ENCODE measurements around the gene USH1G. TPM values are rescaled to one million over a fixed set of nuclear protein-coding genes. Genes with fewer than 3 reads are reported as not detected.

The USH1G gene
- total and polyA plus RNA-seq, 2 of the 13 experiments (the other 11 are each of a cell fraction or from before 2014, with no cell fraction given), result 0.04 TPM; not detected in 1

DNA sequence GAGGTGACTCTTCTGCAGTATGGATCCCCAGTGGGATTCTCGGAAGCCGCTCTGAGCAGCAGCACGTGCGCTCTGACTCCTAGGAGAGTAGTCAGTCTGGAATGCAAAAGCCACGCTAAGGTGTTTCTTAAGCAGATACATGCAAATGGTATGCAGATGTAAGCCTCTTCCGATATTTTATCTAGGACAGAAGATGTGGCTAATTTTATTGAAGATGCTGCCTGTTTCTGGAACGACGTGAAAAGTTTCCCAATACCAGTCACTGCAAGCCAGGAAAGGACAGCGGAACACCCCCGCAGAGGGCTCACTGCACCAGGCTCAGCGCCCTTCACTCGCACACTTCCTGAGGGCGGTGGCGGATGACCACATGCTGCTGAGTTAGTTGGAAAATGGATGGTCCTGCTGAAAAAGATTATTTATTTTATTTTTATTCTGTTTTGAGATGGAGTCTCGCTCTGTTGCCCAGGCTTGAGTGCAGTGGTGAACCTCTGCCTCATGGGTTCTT, 39.8 kb downstream of the USH1G start (continued):
- TF ChIP-seq REL (CRISPR knock-in tag; conservative IDR thresholded peaks at IDR 0.05) (no peak), ZNF484 (CRISPR knock-in tag; IDR thresholded peaks at IDR 0.05; ENCODE audit: borderline replicate concordance, low read depth) (no peak), ISL2 (CRISPR knock-in tag; IDR thresholded peaks at IDR 0.05) (no peak), RFX5 (IDR thresholded peaks at IDR 0.05; ENCODE audit: low read depth, low read length) (no peak), ZNF224 (CRISPR knock-in tag; IDR thresholded peaks at IDR 0.05) (no peak), ZNF446 (CRISPR knock-in tag; IDR thresholded peaks at IDR 0.05) (no peak)
- TF ChIP-seq, protein P1, sequence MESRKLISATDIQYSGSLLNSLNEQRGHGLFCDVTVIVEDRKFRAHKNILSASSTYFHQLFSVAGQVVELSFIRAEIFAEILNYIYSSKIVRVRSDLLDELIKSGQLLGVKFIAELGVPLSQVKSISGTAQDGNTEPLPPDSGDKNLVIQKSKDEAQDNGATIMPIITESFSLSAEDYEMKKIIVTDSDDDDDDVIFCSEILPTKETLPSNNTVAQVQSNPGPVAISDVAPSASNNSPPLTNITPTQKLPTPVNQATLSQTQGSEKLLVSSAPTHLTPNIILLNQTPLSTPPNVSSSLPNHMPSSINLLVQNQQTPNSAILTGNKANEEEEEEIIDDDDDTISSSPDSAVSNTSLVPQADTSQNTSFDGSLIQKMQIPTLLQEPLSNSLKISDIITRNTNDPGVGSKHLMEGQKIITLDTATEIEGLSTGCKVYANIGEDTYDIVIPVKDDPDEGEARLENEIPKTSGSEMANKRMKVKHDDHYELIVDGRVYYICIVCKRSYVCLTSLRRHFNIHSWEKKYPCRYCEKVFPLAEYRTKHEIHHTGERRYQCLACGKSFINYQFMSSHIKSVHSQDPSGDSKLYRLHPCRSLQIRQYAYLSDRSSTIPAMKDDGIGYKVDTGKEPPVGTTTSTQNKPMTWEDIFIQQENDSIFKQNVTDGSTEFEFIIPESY (CRISPR knock-in tag; IDR thresholded peaks at IDR 0.05), result no peak
- TF ChIP-seq, protein P2, sequence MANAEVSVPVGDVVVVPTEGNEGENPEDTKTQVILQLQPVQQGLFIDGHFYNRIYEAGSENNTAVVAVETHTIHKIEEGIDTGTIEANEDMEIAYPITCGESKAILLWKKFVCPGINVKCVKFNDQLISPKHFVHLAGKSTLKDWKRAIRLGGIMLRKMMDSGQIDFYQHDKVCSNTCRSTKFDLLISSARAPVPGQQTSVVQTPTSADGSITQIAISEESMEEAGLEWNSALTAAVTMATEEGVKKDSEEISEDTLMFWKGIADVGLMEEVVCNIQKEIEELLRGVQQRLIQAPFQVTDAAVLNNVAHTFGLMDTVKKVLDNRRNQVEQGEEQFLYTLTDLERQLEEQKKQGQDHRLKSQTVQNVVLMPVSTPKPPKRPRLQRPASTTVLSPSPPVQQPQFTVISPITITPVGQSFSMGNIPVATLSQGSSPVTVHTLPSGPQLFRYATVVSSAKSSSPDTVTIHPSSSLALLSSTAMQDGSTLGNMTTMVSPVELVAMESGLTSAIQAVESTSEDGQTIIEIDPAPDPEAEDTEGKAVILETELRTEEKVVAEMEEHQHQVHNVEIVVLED (CRISPR knock-in tag; IDR thresholded peaks at IDR 0.05; ENCODE audit: borderline replicate concordance), result no peak
- TF ChIP-seq, protein P3, sequence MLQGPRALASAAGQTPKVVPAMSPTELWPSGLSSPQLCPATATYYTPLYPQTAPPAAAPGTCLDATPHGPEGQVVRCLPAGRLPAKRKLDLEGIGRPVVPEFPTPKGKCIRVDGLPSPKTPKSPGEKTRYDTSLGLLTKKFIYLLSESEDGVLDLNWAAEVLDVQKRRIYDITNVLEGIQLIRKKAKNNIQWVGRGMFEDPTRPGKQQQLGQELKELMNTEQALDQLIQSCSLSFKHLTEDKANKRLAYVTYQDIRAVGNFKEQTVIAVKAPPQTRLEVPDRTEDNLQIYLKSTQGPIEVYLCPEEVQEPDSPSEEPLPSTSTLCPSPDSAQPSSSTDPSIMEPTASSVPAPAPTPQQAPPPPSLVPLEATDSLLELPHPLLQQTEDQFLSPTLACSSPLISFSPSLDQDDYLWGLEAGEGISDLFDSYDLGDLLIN (CRISPR knock-in tag; IDR thresholded peaks at IDR 0.05; ENCODE audit: borderline replicate concordance), result no peak
- TF ChIP-seq, protein P4, sequence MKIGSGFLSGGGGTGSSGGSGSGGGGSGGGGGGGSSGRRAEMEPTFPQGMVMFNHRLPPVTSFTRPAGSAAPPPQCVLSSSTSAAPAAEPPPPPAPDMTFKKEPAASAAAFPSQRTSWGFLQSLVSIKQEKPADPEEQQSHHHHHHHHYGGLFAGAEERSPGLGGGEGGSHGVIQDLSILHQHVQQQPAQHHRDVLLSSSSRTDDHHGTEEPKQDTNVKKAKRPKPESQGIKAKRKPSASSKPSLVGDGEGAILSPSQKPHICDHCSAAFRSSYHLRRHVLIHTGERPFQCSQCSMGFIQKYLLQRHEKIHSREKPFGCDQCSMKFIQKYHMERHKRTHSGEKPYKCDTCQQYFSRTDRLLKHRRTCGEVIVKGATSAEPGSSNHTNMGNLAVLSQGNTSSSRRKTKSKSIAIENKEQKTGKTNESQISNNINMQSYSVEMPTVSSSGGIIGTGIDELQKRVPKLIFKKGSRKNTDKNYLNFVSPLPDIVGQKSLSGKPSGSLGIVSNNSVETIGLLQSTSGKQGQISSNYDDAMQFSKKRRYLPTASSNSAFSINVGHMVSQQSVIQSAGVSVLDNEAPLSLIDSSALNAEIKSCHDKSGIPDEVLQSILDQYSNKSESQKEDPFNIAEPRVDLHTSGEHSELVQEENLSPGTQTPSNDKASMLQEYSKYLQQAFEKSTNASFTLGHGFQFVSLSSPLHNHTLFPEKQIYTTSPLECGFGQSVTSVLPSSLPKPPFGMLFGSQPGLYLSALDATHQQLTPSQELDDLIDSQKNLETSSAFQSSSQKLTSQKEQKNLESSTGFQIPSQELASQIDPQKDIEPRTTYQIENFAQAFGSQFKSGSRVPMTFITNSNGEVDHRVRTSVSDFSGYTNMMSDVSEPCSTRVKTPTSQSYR (CRISPR knock-in tag; IDR thresholded peaks at IDR 0.05; ENCODE audit: borderline replicate concordance), result no peak

Data from HepG2 (cell line).